HG03095 (cell line): ENCODE results near the gene MTMR1.

Source experiments
- ATAC-seq: cut with Tn5 transposase; IDR thresholded peaks from one replicate; pipeline ENCODE4 v1.9.1; 2021; ENCODE audit warnings: moderate library complexity; ENCODE audit not compliant: unreplicated experiment

The MTMR1 gene

DNA sequence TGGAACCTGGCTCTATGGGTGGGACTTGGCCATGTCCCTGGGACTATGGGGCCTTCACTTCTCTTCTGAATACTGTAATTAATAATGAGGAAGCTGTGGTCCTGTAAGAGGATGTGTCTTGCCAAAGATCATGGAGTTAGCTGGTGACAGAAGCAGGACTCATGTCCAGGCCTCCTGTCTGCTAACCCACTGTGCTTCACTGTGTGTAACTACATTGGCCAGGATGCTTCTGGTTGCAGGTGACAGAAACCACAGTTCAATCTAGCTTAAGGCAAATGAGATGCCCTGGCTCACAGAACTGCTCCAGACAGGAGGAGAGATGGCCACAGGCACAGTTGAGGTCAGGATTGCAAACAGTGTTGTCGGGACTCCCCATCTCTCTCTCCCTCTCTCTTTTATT is 3.1 kb downstream of the MTMR1 start:
- no peak for ATAC-seq

DNA sequence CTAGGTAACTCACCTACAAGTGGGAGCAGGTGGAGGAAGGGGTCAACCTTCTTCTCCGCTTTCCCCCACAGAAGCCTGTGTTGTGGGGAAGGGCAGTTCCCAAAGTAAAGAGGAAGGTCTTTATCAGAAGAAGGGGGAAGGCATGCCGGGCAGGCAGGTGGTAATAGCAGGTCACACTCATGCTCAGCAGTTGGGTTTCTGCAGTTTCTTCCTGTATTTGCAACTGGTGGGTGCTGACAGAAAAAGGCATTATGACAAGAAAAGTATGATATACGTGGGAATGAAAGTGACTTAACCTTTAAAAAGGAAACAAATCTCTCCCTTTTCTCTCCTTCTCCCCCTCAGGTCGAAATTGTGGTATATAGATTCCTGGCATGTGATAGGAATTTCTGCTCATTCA is 3.7 kb downstream of the MTMR1 start:
- ATAC-seq = no peak

DNA sequence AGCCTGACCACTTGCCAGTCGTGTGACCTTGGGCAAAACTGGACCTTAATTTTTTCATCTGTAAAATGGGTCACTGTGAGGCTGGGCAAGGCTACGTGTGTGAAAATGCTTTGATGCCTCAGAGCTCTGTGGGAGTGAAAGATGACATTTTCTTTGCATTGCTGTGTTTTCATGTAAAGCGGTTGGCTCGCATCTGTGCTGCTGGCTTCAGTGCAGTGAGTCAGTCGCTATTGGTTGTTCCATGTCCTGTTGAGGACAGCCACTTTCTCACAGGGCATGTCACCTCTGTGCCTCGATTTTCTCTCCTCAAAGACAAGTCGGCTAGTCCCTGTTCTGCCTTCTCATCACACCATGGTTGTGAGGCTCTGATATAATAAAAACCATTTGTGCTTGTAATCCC is 4.4 kb downstream of the MTMR1 start:
- ATAC-seq = no peak

DNA sequence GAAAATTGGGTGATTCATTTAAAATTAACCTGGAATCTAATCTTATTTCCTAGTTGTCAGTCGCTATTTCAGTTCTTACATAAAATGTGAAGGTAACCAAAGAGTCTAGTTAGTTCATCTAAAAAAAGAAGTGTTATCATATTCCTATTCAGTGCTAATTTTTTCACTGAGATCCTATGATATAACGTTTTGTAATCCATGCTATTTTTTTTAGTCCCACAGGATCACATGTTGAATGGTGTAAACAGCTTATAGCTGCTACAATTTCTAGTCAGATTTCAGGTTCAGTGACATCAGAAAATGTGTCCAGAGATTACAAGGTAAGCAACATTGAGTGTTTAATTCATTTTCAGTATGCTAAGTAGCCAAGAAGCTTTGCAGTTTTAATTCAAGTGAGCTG is 5.8 kb downstream of the MTMR1 start:
- ATAC-seq = no peak

DNA sequence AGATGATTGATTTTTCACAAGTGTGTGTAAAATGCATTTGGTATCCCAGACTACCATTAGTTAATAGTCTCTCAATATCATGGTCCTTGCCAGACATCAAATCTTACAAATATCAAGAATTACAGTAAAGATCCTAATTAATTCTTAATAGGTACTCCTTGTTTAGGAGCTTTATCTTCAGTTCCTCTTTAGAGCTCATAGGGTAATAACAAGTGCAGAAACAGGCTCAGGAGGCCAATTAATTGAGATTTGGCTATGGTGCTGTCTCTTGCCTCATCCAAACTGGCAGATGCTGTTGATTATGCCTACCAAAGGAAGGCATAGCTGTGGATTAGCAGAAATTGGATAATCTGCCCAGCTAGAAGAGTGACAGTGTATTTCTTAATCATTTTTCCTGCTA is 6.9 kb downstream of the MTMR1 start:
- ATAC-seq = no peak

DNA sequence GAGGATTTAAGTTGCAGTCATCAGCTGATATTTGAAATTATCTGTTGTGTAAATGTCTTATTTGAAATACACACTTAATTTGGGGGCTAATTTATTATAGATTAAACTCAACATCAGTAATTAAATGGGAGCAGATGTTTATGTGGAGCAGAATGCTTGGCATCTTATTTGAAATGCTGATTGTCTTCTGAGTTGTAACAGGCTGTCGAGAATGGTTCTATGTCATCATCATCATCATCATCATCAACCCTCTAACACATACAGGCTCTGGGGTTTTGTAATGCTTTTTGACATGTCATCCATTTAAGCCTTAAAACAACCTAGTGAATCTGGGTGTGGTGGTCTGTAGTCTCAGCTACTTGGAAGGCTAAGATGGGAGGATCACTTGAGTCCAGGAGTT is 8.2 kb downstream of the MTMR1 start:
- no peak for ATAC-seq

DNA sequence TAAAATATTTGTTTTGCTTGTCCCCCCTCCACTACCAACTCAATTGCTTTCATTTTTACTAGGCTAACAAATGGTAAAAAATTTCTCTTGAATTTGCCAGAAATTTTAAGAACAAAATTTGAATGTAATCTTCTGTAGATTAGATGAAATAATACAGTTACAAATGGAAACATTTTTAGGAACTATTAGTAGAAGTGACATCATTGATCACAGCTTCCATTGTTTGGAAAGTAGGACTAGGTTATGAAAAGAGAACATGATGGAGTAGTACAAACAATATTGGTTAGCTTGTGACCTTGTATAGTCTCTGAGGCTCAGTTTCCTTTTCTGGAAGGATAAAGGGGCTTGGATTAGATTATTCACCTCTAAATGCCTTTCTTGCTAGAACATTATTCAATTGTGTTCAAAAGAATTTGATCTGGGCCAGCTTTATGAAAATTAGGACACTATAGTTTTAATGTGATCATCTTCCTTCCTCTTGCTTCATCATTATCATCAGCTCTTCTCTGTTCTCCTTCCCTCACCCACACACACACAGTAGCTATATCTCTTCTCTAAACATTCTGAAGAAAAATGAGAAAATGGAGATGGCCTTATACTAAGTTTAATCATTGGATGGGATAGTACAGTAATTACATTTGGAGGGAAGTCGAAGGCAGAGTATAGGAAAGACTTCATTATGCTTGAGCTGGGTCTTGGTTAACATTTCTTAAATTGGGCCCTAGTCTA is 9.9 kb downstream of the MTMR1 start:
- no peak for ATAC-seq

DNA sequence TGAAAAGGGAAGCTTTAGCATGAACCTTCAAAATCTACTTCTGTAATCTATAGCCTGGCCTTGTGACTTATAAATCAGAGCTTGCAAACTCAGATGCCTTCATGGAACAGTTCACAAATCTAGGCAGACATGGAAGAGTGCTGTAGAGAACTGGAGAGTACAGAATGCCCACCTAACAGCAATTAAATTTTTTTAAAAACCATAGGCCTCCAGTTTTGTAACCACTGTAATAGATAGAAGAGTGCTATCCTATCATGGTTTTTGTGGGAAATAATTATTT is 10.4 kb downstream of the MTMR1 start:
- ATAC-seq = no peak

DNA sequence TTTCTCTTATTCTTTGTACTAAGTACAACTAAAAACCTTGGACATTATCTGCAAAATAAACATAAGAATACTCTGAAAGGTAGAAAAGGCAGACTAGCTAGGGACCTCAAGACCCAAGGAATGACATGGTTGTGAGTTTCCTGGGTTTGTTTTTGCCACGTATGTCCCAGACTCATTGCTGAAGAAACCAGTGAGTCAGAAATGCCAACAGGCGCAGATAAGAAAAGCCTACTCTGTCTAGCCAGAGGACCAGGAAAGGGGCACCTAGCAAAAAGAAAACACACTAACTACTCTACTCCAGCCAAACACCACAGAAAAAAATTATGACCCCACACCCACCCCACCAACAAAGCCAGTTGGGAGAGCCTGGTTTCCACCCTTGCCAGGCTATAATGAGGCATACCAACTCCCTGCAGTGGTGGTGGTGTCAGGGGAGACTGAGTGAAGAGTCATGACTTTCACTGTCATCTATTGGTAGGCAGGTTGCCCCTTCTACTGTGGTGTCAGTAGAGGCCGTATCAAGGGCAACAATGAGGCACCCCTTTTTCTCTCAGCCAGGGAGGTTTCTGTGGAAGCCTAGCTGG is 10.9 kb downstream of the MTMR1 start:
- ATAC-seq = no peak

DNA sequence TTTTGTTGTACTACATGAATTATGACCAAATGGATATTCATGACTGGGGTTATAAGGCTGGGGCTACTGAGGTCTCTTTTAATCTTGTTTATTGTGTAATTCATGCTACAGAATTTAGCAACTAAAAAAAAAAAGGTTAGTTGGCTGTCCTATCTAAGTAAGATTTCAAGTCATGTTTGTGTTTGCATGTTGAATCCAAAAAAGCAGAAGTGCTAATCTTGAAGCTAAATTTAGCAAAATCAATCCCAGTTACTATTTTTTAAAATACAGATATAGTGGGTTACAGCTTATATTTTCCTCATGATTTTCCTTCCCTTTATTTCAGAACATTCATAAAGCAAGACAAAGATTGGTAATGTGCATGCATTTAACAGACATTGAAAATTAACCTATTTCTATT is 19.4 kb downstream of the MTMR1 start:
- no peak for ATAC-seq

DNA sequence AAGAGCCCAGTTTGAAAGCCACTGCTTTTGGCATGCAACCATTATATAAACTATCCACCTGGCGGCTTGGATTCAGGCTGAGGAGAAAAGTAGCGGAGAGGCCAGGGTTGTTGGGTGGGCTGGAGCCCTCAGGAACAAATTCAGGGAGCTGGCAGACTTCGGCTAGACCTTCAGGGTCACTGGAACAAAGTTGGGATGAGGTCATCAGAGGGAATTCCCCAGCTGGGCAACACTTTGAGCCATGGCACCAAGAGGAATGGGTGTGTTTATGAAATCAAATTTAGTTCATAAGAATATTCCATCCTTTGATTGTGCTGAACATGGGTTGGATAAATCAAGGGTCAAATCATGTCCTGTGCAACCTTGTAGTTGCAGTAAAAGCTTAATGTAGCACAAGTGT is 22.0 kb downstream of the MTMR1 start:
- no peak for ATAC-seq

DNA sequence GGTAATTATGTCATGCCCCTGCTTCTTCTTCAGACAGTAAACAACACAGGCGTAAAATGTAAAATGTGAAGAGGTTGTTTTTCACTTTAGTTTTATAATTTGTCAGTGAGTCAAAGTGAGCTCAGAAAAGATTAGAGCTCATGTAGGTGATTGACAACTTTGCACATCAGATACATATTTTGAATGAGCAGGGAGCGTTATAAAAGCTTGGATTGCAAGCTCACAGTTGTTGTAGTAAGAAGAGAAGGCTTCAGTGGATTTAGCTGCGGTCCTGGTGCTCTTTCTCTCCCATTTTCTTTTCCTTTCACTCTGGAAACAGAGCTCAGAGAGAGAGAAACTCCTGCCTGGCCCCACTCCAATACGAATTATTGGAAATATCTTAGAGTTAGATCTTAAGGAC is 26.4 kb downstream of the MTMR1 start:
- no peak for ATAC-seq

DNA sequence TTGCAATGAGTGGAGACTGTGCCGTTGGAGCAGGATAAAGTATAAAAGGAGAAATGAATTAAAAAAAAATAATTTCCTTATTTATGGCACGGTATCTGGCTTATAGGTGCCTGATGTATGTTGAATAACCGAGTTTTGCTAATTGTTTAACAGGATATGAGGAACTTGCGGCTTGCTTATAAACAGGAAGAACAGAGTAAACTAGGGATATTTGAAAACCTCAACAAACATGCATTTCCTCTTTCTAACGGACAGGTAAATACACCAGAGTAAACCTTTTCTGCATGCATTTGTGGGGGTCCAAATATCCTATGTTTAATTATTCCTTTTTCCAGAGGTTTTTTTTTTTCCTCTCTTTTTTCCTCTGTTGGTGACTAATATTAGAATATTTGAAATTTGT is 36.8 kb downstream of the MTMR1 start:
- ATAC-seq = no peak

DNA sequence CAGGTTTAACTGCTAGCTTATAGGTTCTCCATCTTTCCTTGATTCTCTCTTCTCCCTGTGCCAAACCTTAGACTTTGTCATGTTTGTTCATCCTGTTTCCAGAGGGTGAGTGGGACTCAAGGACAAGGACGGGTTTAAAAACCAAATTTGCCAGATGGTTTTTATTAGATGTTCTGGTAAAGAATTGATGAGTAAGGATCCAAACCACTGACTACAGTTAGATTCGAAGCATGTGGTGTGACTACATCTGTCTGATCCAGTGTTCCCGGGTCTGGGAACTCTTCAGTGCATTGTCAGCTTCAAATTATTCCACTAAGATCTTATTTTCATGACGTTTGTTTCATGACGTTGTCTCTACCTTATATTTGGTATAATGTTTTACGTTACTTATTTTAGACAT is 37.5 kb downstream of the MTMR1 start:
- no peak for ATAC-seq

DNA sequence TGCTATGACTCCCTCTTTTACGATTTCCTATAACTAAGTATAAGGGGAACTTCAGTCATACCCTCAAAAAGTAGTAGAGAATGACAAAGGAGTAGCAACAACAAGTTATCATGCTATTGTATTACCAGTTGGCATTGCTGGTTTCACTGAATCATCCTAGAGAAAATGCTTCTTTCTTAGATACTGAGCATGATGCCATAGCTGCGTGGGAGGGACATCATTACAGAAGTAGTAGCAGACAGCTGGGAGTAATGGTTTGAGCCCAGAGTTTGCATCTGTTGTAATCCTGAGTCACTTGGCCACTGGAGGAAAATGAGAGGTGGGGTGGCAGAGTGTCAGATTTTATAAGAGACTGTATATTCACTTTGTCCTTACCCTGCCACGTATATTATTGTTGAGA is 38.6 kb downstream of the MTMR1 start:
- no peak for ATAC-seq

DNA sequence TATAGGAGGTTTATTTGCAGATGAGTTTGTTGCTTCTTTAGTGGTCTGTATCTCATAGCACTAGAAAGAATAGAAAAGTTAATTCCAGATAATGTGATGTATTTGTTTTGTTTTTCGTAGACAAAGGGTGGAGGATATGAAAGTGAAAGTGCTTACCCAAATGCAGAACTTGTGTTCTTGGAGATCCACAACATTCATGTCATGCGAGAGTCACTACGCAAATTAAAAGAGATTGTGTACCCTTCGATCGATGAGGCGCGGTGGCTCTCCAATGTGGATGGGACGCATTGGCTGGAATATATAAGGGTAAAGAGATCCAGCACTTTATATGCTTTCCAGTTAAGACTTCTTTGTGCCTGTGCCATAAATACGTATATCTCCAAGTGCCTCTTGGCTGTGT is 43.3 kb downstream of the MTMR1 start:
- ATAC-seq = no peak

DNA sequence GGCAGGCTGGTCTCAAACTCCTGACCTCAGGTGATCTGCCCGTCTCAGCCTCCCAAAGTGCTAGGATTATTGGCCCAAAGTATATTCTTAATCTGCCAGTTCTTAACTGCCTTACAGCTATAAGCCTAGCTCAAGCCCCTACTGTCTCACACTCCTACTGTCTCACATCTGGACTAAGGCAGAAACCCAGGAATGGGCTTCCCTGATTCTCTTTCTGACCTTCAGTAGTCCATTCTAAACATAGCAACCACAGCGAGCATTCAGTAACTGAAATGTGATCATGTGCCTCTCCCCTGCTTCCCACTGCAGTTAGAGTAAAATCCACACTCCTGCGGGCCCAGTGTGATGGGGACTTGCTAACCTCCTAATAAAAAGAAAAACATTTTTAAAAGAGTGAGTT is 58.9 kb downstream of the MTMR1 start:
- ATAC-seq = no peak

DNA sequence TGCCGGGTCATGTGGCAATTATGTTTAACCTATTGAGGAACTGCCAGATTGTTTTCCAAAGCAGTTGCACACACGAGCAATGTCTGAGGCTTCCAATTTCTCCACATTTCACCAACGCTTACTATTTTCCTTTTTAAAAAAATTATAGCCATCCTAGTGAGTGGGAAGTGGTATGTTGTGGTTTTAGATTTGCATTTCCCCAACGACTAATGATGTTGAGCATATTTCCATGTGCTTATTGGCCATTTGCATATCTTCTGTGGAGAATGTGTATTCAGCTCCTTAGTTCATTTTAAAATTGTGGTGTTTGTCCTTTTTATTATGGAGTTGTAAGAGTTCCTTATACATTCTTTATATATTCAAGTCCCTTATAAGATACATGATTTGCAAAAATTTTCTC is 60.2 kb downstream of the MTMR1 start:
- ATAC-seq = no peak

DNA sequence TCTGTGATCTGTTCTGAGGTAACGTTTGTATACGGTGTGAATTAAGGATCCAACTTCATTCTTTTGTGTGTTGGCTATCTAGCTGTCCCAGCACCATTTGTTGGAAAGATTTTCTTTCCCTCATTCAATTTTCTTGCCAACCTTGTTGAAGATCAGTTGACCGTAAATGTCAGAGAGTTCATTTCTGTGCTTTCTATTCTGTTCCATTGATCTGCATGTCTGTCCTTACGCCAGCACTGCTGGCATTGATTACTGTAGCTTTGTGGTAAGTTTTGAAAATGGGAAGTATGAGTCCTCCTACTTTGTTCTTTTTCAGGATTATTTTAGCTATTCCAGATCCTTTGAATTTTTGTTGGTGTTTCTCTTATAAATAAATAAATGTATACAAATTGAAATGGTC is 60.8 kb downstream of the MTMR1 start:
- no peak for ATAC-seq

DNA sequence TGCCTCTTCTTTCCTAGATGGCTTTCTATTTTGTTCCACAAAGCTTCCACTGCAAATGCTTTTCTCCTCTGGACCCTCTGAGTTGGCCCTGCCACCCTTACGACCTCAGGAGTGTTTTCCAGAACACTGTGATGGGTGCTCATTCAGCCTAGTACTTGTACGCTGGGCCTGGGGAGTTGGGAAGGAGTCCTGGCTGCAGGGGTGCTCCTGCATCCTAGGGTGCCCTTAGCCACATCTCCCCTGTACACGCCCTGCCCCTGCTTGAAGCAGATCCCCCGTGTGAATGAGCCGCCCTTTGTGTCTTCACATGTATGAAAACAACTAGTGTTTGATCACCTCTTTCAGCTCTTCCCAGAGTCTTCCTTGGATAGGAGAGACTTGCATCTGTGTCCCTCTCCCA is 64.2 kb downstream of the MTMR1 start:
- no peak for ATAC-seq

DNA sequence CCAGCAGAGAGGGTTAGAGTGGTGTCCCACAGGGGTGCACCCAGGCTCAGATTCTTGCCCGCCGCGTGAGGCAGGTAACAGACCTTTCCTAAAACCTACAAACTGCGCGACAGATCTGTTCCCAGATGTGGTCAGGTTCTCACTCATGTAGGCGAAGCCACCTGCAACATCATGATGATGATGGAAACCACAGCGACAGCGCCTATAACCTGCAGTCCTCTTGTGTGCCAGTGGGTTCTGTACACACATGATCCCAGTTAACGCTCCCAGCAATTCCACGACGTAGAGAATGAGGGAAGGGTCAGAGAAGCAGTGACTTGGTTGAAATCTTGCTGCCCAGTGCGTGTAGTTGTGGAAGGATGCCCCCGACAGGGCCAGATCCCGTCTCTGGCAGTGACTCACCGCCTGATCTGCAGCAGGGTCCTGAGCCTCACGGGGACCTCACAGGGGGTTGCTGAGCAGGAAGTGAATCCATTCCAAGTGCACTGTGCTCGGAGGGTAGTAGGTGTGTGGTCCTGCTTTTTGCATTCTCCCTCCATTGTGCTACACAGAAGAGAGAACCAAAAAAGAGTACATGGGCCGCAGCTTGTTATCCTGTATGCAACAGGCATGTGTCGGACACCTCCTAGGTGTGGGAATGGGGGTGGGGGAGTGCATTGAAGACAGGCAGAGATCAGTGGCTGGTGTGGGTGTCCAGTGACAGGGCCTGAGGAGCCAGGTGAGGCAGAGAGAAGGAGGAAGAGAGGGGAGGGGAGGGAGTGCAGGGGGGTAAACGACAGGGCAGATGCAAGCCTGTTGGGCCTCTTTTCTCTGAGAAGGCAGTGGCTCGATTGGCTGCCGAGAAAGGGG is 66.6 kb downstream of the MTMR1 start:
- no peak for ATAC-seq

DNA sequence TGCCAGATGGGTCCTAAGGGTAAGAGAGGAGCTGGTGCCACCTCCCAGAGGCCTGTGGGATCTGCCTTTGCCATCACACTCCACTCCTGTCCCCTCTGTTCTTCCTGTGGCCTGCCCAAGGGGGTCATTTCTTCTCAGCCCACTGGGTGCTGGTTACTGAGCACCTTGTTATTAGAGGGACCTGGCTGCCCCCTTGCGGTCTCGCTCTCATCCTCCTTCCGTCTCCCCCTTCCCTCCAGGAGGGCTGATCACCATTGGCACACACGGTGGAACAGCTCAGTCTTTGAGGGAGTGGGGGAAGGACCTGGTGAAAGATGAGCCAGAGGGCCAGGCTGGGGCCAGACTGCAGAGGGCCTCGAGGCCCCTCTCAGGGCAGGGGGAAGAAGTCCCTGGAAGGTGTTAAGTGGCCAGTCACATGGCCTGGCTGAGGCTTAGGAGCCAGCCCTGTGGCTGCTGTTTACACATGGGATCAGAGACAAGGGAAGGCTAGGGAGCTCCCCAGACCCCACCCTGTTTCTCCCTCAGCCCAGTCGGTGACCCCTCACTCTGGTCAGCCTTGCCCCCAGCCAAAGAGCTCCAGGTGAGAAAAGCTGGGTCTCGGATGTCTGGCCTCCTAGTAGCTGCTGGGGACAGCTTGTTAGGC is 68.1 kb downstream of the MTMR1 start:
- ATAC-seq = no peak
